ENCODE data around the gene CDH13. TPM values are rescaled to one million over a fixed set of nuclear protein-coding genes. Genes with fewer than 3 reads are reported as not detected.

Gene CDH13
- total and polyA plus RNA-seq, 2 experiments from 2014 or later, result 1.2 to 1.5 TPM

DNA sequence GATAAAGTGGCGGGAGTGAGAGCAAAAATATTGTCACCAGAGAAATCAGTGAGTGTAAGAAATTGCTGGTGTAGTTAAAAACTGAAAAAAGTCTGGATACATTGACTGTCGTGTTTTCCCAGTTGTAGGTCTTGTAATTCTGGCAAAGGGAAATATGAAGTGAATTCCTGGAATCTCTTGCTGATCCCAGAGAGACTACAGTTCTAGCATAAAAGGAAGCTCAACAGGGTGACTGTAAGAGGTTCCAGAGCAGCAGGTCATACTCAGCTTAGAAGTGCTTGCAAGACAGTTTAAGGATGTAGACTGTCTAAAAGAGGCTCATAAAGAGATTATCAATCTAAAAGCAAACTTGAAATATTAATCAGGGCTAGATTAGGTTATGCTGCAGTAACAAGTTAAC lies 890.2 kb downstream of the CDH13 start:
- no peaks in the 10 kb centered on the region for H3K36me3 ChIP-seq (replicated peaks; ENCODE audit: insufficient read depth, low read depth)

DNA sequence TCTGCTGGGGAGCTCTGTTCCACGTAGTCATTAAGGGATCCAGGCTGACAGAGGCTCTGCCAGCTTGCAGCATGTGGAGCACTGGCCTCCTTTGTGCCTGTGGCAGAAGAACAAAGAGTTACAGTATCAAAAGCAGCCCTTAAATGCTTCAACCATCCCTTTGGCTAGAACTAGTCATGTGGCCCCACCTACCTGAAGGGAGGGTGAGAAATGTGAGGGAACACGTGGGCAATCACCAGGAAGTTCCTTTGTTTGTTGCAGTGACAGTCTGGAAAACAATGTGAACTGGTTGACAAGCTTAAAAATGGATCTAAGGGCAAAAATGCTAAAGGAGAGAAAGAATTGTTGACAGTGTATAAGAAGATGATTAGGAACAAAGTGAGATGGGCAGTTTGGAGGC lies 890.6 kb downstream of the CDH13 start:
- Histone ChIP-seq H3K4me3 (no peak overlapping the region), H3K27ac (no peak overlapping the region), H3K79me2 (no peaks in the 10 kb centered on the region), H3K9me3 (ENCODE audit: low read depth) (no peaks in the 10 kb centered on the region), H3K4me1 (ENCODE audit: insufficient read depth) (no peaks in the 10 kb centered on the region), H3K4me2 (no peak overlapping the region), H2AFZ (no peak overlapping the region), H3K36me3 (replicated peaks; ENCODE audit: insufficient read depth, low read depth) (no peaks in the 10 kb centered on the region), H3K27me3 (no peaks in the 10 kb centered on the region), H4K20me1 (ENCODE audit: insufficient read depth, poor library complexity, severe bottlenecking) (no peaks in the 10 kb centered on the region), H3K9me2 (replicated peaks; ENCODE audit: insufficient read depth) (no peaks in the 10 kb centered on the region)
- no peak for DNase-seq (ENCODE audit: low spot score)
- TF ChIP-seq EZH2phosphoT487 (IDR thresholded peaks at IDR 0.05; ENCODE audit: low read depth, severe bottlenecking, unreplicated experiment) (no peak), EZH2 (IDR thresholded peaks at IDR 0.05; ENCODE audit: borderline replicate concordance) (no peak)
- TF ChIP-seq, protein P1, sequence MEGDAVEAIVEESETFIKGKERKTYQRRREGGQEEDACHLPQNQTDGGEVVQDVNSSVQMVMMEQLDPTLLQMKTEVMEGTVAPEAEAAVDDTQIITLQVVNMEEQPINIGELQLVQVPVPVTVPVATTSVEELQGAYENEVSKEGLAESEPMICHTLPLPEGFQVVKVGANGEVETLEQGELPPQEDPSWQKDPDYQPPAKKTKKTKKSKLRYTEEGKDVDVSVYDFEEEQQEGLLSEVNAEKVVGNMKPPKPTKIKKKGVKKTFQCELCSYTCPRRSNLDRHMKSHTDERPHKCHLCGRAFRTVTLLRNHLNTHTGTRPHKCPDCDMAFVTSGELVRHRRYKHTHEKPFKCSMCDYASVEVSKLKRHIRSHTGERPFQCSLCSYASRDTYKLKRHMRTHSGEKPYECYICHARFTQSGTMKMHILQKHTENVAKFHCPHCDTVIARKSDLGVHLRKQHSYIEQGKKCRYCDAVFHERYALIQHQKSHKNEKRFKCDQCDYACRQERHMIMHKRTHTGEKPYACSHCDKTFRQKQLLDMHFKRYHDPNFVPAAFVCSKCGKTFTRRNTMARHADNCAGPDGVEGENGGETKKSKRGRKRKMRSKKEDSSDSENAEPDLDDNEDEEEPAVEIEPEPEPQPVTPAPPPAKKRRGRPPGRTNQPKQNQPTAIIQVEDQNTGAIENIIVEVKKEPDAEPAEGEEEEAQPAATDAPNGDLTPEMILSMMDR (IDR thresholded peaks at IDR 0.05; ENCODE audit: poor library complexity), result no peak
- WGBS (ENCODE audit: low lambda C conversion rate, missing lambda C conversion rate), result 46% methylated on average over 2 of the region's 2 CpGs

More for the DNA sequence above, 890.2 kb downstream of the CDH13 start:
- Histone ChIP-seq H3K4me2 (no peak overlapping the region), H3K4me1 (ENCODE audit: insufficient read depth) (no peaks in the 10 kb centered on the region), H3K79me2 (no peaks in the 10 kb centered on the region), H3K9me3 (ENCODE audit: low read depth) (no peaks in the 10 kb centered on the region), H3K27me3 (no peaks in the 10 kb centered on the region), H2AFZ (no peak overlapping the region), H3K27ac (no peak overlapping the region), H4K20me1 (ENCODE audit: insufficient read depth, poor library complexity, severe bottlenecking) (no peaks in the 10 kb centered on the region), H3K9me2 (replicated peaks; ENCODE audit: insufficient read depth) (no peaks in the 10 kb centered on the region), H3K4me3 (no peak overlapping the region)
- TF ChIP-seq, protein P1 (IDR thresholded peaks at IDR 0.05; ENCODE audit: poor library complexity), result no peak
- TF ChIP-seq EZH2phosphoT487 (IDR thresholded peaks at IDR 0.05; ENCODE audit: low read depth, severe bottlenecking, unreplicated experiment) (no peak), EZH2 (IDR thresholded peaks at IDR 0.05; ENCODE audit: borderline replicate concordance) (no peak)
- DNase-seq (ENCODE audit: low spot score), result no peak
- WGBS (ENCODE audit: low lambda C conversion rate, missing lambda C conversion rate), result 71% methylated on average over 2 of the region's 2 CpGs

DNA sequence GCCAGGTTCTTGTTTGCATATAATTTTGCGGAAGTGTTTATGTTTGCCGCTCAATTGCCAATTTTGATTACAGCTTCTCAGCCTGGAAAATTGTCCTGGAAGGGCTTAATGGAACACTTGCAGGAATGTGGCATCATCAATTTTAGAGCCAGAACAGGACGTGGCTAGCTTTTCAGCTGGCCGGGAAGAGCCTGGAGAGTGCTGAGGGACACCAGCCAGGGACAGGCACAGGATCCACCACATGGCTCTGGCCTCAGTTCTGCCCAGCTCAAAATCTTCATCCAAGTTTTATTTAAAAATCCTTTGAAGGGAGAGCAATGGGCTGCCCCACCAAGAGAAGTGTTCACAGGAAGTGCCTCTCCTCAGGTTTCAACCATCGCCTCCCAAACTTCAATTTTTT lies 893.8 kb downstream of the CDH13 start:
- DNase-seq (ENCODE audit: low spot score), result no peak
- H4K20me1 ChIP-seq (ENCODE audit: insufficient read depth, poor library complexity, severe bottlenecking), result no peaks in the 10 kb centered on the region
- no peak overlapping the region for H3K27ac ChIP-seq
- no peak for TF ChIP-seq EZH2phosphoT487 (IDR thresholded peaks at IDR 0.05; ENCODE audit: low read depth, severe bottlenecking, unreplicated experiment)
- TF ChIP-seq, protein P1 (IDR thresholded peaks at IDR 0.05; ENCODE audit: poor library complexity), result no peak
- TF ChIP-seq EZH2 (IDR thresholded peaks at IDR 0.05; ENCODE audit: borderline replicate concordance), result no peak
- no peaks in the 10 kb centered on the region for H3K9me2 ChIP-seq (replicated peaks; ENCODE audit: insufficient read depth)
- no peak overlapping the region for H3K4me3 ChIP-seq
- no peaks in the 10 kb centered on the region for H3K36me3 ChIP-seq (replicated peaks; ENCODE audit: insufficient read depth, low read depth)
- H3K4me2 ChIP-seq, result no peak overlapping the region
- no peaks in the 10 kb centered on the region for H3K27me3 ChIP-seq
- no peaks in the 10 kb centered on the region for H3K79me2 ChIP-seq
- no peak overlapping the region for H2AFZ ChIP-seq
- 83% methylated on average over 5 of the region's 5 CpGs for WGBS (ENCODE audit: low lambda C conversion rate, missing lambda C conversion rate)
- no peaks in the 10 kb centered on the region for H3K4me1 ChIP-seq (ENCODE audit: insufficient read depth)
- H3K9me3 ChIP-seq (ENCODE audit: low read depth), result no peaks in the 10 kb centered on the region

DNA sequence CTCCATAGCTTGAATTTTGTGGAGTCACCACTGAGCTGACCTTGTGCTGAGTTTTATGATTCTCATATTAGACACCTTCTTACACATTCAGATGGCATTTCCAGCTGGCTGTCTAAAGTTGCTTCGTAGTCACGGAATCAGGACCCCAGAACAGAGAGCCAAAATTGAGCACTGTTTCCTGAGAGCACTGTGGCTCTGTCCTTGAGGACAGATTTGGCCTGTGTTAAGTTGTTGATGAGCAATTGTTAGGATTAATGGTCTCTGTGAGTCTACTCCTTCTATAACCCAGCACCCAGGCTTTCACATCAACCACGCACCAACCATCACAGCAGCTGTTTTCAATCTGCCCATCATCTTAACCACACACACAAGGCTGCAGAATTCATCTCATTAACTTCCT lies 903.5 kb downstream of the CDH13 start:
- Histone ChIP-seq H3K9me2 (replicated peaks; ENCODE audit: insufficient read depth) (no peaks in the 10 kb centered on the region), H4K20me1 (ENCODE audit: insufficient read depth, poor library complexity, severe bottlenecking) (no peaks in the 10 kb centered on the region), H3K27me3 (no peaks in the 10 kb centered on the region), H3K4me1 (ENCODE audit: insufficient read depth) (no peaks in the 10 kb centered on the region), H3K27ac (no peak overlapping the region), H3K4me2 (no peak overlapping the region), H2AFZ (no peak overlapping the region), H3K79me2 (no peaks in the 10 kb centered on the region), H3K9me3 (ENCODE audit: low read depth) (no peaks in the 10 kb centered on the region), H3K36me3 (replicated peaks; ENCODE audit: insufficient read depth, low read depth) (no peaks in the 10 kb centered on the region), H3K4me3 (no peak overlapping the region)
- TF ChIP-seq, protein P1 (IDR thresholded peaks at IDR 0.05; ENCODE audit: poor library complexity), result no peak
- TF ChIP-seq EZH2phosphoT487 (IDR thresholded peaks at IDR 0.05; ENCODE audit: low read depth, severe bottlenecking, unreplicated experiment) (no peak), EZH2 (IDR thresholded peaks at IDR 0.05; ENCODE audit: borderline replicate concordance) (no peak)
- DNase-seq (ENCODE audit: low spot score), result no peak
- WGBS (ENCODE audit: low lambda C conversion rate, missing lambda C conversion rate), result 91% methylated on average over 3 of the region's 3 CpGs

All from hepatocyte (in vitro differentiated cells).